Loucy (cell line): ENCODE measurements around the gene GPHN.

Experiments
- EZH2phosphoT487 ChIP-seq: fragments of 200-600 bp; IDR thresholded peaks from 2 replicates; pipeline ENCODE4 v1.6.1; 2018; ENCODE audit warnings: antibody characterized with exemption, mild to moderate bottlenecking, moderate library complexity, borderline replicate concordance
- TF ChIP-seq, protein P1 (sequence below): fragments of 200-600 bp; sonication (generic); conservative IDR thresholded peaks from 2 replicates; pipeline ENCODE4 v1.5.1; 2014; ENCODE audit warnings: mild to moderate bottlenecking, antibody characterized with exemption, low read length

GRCh38 chr14:67018720-67019119, 510.8 kb downstream of the GPHN start:
- TF ChIP-seq, protein P1, sequence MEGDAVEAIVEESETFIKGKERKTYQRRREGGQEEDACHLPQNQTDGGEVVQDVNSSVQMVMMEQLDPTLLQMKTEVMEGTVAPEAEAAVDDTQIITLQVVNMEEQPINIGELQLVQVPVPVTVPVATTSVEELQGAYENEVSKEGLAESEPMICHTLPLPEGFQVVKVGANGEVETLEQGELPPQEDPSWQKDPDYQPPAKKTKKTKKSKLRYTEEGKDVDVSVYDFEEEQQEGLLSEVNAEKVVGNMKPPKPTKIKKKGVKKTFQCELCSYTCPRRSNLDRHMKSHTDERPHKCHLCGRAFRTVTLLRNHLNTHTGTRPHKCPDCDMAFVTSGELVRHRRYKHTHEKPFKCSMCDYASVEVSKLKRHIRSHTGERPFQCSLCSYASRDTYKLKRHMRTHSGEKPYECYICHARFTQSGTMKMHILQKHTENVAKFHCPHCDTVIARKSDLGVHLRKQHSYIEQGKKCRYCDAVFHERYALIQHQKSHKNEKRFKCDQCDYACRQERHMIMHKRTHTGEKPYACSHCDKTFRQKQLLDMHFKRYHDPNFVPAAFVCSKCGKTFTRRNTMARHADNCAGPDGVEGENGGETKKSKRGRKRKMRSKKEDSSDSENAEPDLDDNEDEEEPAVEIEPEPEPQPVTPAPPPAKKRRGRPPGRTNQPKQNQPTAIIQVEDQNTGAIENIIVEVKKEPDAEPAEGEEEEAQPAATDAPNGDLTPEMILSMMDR = no peak
- no peak for TF ChIP-seq EZH2phosphoT487
